WTC11 (cell line): ENCODE data around the gene CD96. TPM values are rescaled to one million over a fixed set of nuclear protein-coding genes. Genes with fewer than 3 reads are reported as not detected.

Experiments used
- ATAC-seq: fragments of 200-7000 bp; cut with Tn5 transposase; 2 replicates; pipeline ENCODE4 v1.10.0; 2021; ENCODE audit warnings: mild to moderate bottlenecking, moderate library complexity
- CTCF ChIA-PET: fragments of 300-600 bp; sonication (Branson Sonifier 250); formaldehyde crosslinking; loops from one replicate; lab custom pipeline; 2021; ENCODE audit warnings: antibody characterized with exemption; lab: Charles Lee
- POLR2A ChIA-PET: fragments of 350-600 bp; sonication (Branson Sonifier 250); formaldehyde crosslinking; loops from one replicate; lab custom pipeline; 2021; ENCODE audit warnings: antibody characterized with exemption; lab: Charles Lee
- DNase-seq: peaks from one replicate; pipeline ENCODE4 v3.0.0; 2021; ENCODE audit warnings: low spot score
- H3K27ac Mint-ChIP-seq: 2 replicates; pipeline ENCODE4 v1.8.0; 2021; ENCODE audit warnings: mixed read lengths
- H3K27me3 Mint-ChIP-seq: 2 replicates; pipeline ENCODE4 v1.8.0; 2021; ENCODE audit warnings: low read depth, mild to moderate bottlenecking, moderate library complexity, mixed read lengths
- H3K36me3 Mint-ChIP-seq: 2 replicates; pipeline ENCODE4 v1.8.0; 2021; ENCODE audit warnings: mixed read lengths
- H3K4me1 Mint-ChIP-seq: 2 replicates; pipeline ENCODE4 v1.8.0; 2022; ENCODE audit warnings: mixed read lengths
- H3K4me3 Mint-ChIP-seq: 2 replicates; pipeline ENCODE4 v1.8.0; 2021; ENCODE audit warnings: mild to moderate bottlenecking, moderate library complexity, mixed read lengths
- H3K9me3 Mint-ChIP-seq: 2 replicates; pipeline ENCODE4 v1.8.0; 2021; ENCODE audit warnings: mixed read lengths
- AFF4 ChIP-seq: sonication (generic); formaldehyde crosslinking; IDR thresholded peaks from 2 replicates; pipeline ENCODE4 v1.8.1; 2023; ENCODE audit warnings: mild to moderate bottlenecking, missing genetic modification reagents, borderline replicate concordance
- AR ChIP-seq: fragments of 250-450 bp; sonication (Bioruptor Pico); IDR thresholded peaks from 2 replicates; pipeline ENCODE4 v1.9.0; 2021; ENCODE audit warnings: mild to moderate bottlenecking
- CREM ChIP-seq: sonication (generic); formaldehyde crosslinking; IDR thresholded peaks from 2 replicates; pipeline ENCODE4 v1.8.1; 2022; ENCODE audit warnings: mild to moderate bottlenecking, missing genetic modification reagents, moderate library complexity
- FOXJ3 ChIP-seq: sonication (generic); formaldehyde crosslinking; IDR thresholded peaks from 2 replicates; pipeline ENCODE4 v1.9.0; 2021; ENCODE audit warnings: missing genetic modification reagents, mild to moderate bottlenecking, borderline replicate concordance
- FOXK1 ChIP-seq: sonication (generic); formaldehyde crosslinking; IDR thresholded peaks from 2 replicates; pipeline ENCODE4 v1.8.0; 2022; ENCODE audit warnings: mild to moderate bottlenecking, moderate library complexity, missing genetic modification reagents
- NFATC4 ChIP-seq: fragments of 250-450 bp; sonication (Bioruptor Pico); IDR thresholded peaks from 2 replicates; pipeline ENCODE4 v1.9.0; 2021; ENCODE audit warnings: mild to moderate bottlenecking
- SMAD3 ChIP-seq: sonication (generic); formaldehyde crosslinking; IDR thresholded peaks from 2 replicates; pipeline ENCODE4 v1.8.0; 2022; ENCODE audit warnings: missing genetic modification reagents, mild to moderate bottlenecking, borderline replicate concordance
- SMAD4 ChIP-seq: sonication (generic); formaldehyde crosslinking; IDR thresholded peaks from 2 replicates; pipeline ENCODE4 v1.8.0; 2022; ENCODE audit warnings: mild to moderate bottlenecking, missing genetic modification reagents
- STAT6 ChIP-seq: sonication (generic); formaldehyde crosslinking; conservative IDR thresholded peaks from 2 replicates; pipeline ENCODE4 v1.8.1; 2023; ENCODE audit warnings: mild to moderate bottlenecking, low read depth, missing genetic modification reagents, moderate library complexity
- ZNF317 ChIP-seq: sonication (generic); formaldehyde crosslinking; IDR thresholded peaks from 2 replicates; pipeline ENCODE4 v1.8.1; 2023; ENCODE audit warnings: low read depth, mild to moderate bottlenecking, moderate library complexity, missing genetic modification reagents, borderline replicate concordance
- ZNF423 ChIP-seq: fragments of 250-450 bp; sonication (Bioruptor Pico); IDR thresholded peaks from 2 replicates; pipeline ENCODE4 v2.1.2; 2022; ENCODE audit warnings: mild to moderate bottlenecking, moderate library complexity
- ZNF532 ChIP-seq: fragments of 250-450 bp; sonication (Bioruptor Pico); IDR thresholded peaks from 2 replicates; pipeline ENCODE4 v1.9.0; 2021; ENCODE audit warnings: mild to moderate bottlenecking, borderline replicate concordance
- ZSCAN18 ChIP-seq: fragments of 250-450 bp; sonication (Bioruptor Pico); IDR thresholded peaks from 2 replicates; pipeline ENCODE4 v2.1.2; 2022; ENCODE audit warnings: mild to moderate bottlenecking, moderate library complexity
- total RNA-seq: library from RNA; stranded (reverse); gene quantifications from 3 replicates; pipeline ENCODE4 v1.2.3, GENCODE V29; 2021
- TF ChIP-seq, protein P1 (sequence below): sonication (generic); formaldehyde crosslinking; IDR thresholded peaks from 2 replicates; pipeline ENCODE4 v1.8.1; 2023; ENCODE audit warnings: mild to moderate bottlenecking, missing genetic modification reagents, moderate library complexity

Gene CD96
- total RNA-seq, 1 experiment from 2014 or later, result 0.33 TPM

GRCh38 chr3:111605018-111605417, 63.0 kb downstream of the CD96 start (continued):
- no peak for TF ChIP-seq ZNF423 (CRISPR knock-in tag)

GRCh38 chr3:111605493-111605892, 63.5 kb downstream of the CD96 start:
- Mint-ChIP-seq H3K9me3 (peaks cover 9% of the 10 kb centered on the region), H3K4me1 (no peaks in the 10 kb centered on the region), H3K36me3 (no peaks in the 10 kb centered on the region), H3K27ac (no peak overlapping the region), H3K4me3 (no peak overlapping the region), H3K27me3 (no peaks in the 10 kb centered on the region)
- ChIA-PET CTCF (no interaction called here), POLR2A (no interaction called here)
- TF ChIP-seq AR (CRISPR knock-in tag), result no peak
- TF ChIP-seq FOXK1 (CRISPR knock-in tag), result no peak
- no peak for TF ChIP-seq SMAD4 (CRISPR knock-in tag)
- no peak for TF ChIP-seq ZSCAN18 (CRISPR knock-in tag)
- TF ChIP-seq CREM (CRISPR knock-in tag), result no peak
- TF ChIP-seq SMAD3 (CRISPR knock-in tag), result no peak
- TF ChIP-seq NFATC4 (CRISPR knock-in tag), result no peak
- TF ChIP-seq, protein P1, sequence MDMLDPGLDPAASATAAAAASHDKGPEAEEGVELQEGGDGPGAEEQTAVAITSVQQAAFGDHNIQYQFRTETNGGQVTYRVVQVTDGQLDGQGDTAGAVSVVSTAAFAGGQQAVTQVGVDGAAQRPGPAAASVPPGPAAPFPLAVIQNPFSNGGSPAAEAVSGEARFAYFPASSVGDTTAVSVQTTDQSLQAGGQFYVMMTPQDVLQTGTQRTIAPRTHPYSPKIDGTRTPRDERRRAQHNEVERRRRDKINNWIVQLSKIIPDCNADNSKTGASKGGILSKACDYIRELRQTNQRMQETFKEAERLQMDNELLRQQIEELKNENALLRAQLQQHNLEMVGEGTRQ (CRISPR knock-in tag), result no peak
- no peak for TF ChIP-seq STAT6
- ATAC-seq, result no peak
- DNase-seq, result no peak

DNA sequence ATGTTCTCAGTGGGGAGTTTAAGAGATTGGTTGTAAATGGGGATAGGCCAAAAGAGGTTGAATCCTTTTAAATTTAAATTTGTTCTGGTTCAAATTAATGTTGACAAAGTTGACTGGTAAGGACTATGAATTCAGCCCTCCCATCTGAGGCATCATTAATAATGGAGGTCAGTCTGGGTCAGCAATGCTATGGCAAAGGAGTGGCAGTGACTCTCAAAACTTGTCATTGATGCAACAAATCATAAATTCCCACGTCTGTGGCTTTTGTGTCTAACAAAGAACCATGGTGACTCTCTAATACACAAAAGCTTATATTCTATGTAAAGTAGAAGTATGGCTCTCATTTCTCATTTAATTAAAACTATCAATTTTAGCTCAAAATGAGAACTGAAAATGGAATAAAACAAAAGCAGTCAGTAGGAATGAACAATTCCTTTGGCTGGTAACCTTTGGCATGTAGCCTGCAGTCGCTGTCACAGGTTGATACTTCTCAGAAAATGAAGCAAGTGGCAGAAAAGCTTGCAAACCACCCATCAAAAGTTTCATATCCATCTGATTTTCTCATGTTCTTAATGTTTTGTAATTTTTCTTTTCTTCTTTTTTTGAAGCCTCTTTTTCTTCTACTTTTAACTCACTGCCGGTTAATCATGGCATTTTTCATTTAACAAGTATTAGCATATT, 65.4 kb downstream of the CD96 start:
- no peaks in the 10 kb centered on the region for H3K4me1 Mint-ChIP-seq
- no peak for DNase-seq
- peaks cover 9% of the 10 kb centered on the region for H3K9me3 Mint-ChIP-seq
- no peak overlapping the region for H3K27ac Mint-ChIP-seq
- CTCF ChIA-PET, result interaction anchor here (0.6 kb wide), 1 partner anchor 17 kb away, joined by 3 read pairs; no protein-coding TSS in a partner anchor
- no peak for ATAC-seq
- no peaks in the 10 kb centered on the region for H3K36me3 Mint-ChIP-seq
- no peak overlapping the region for H3K4me3 Mint-ChIP-seq
- POLR2A ChIA-PET, result no interaction called here
- no peaks in the 10 kb centered on the region; the same call in 1 of the 2 replicates for H3K27me3 Mint-ChIP-seq
- TF ChIP-seq ZNF532 (no peak), CREM (CRISPR knock-in tag) (no peak), AFF4 (CRISPR knock-in tag) (no peak), ZNF317 (no peak), FOXJ3 (CRISPR knock-in tag) (no peak)
